ENCODE measurements around the gene RILPL1.

- TF ChIP-seq TAF1 (IDR thresholded peaks at IDR 0.05; ENCODE audit: borderline replicate concordance, low read depth, low read length) (no peak), POLR2A (IDR thresholded peaks at IDR 0.05; ENCODE audit: low read depth, low read length) (no peak)
These were observed 26.7 kb downstream of the RILPL1 start for GRCh38 chr12:123506843-123507236.

Measured in GM12892 (cell line).